HCT116 (cell line): ENCODE data around the gene PCDH9.

ENCODE experiments used
- ATF3 ChIP-seq: IDR thresholded peaks from 2 replicates; pipeline ENCODE4 v1.6.1; 2012
- CBX3 ChIP-seq: IDR thresholded peaks from 2 replicates; pipeline ENCODE4 v1.6.1; 2012; ENCODE audit warnings: low read depth
- CTCF ChIP-seq, 3 experiments: fragments of 200-600 bp in 1 of 3; sonication (generic) in 1 of 3; IDR thresholded peaks in 2 of 3; conservative IDR thresholded peaks in 1 of 3; 2 replicates each; pipeline ENCODE4 v1.5.1; 2012 to 2017; ENCODE audit warnings: low read depth in 2 of 3, low read length in 2 of 3, antibody characterized with exemption in 1 of 3, borderline replicate concordance in 1 of 3, control low read depth in 1 of 3, mild to moderate bottlenecking in 1 of 3, mixed read lengths in 1 of 3, mixed run types in 1 of 3, moderate library complexity in 1 of 3; ENCODE audit not compliant: insufficient read depth in 1 of 3
- ELF1 ChIP-seq: IDR thresholded peaks from 2 replicates; pipeline ENCODE4 v1.6.1; 2012; ENCODE audit warnings: low read depth, borderline replicate concordance
- EZH2 ChIP-seq: fragments of 200-600 bp; sonication (generic); IDR thresholded peaks from 2 replicates; pipeline ENCODE4 v1.6.1; 2017; ENCODE audit warnings: antibody characterized with exemption, mixed run types
- EZH2phosphoT487 ChIP-seq: fragments of 200-600 bp; IDR thresholded peaks from 2 replicates; pipeline ENCODE4 v1.6.1; 2018; ENCODE audit warnings: antibody characterized with exemption, borderline replicate concordance
- MAX ChIP-seq: IDR thresholded peaks from 2 replicates; pipeline ENCODE4 v1.6.1; 2012
- POLR2A ChIP-seq: IDR thresholded peaks from 2 replicates; pipeline ENCODE4 v1.7.0; 2011; ENCODE audit warnings: borderline replicate concordance; ENCODE audit not compliant: insufficient read depth, insufficient read length; ENCODE audit errors: extremely low read depth
- POLR2AphosphoS5 ChIP-seq: IDR thresholded peaks from 2 replicates; pipeline ENCODE4 v1.6.1; 2011; ENCODE audit warnings: mild to moderate bottlenecking, low read depth, low read length, moderate library complexity
- REST ChIP-seq: IDR thresholded peaks from 2 replicates; pipeline ENCODE4 v1.6.1; 2012; ENCODE audit warnings: low read depth
- SIN3A ChIP-seq: IDR thresholded peaks from 2 replicates; pipeline ENCODE4 v1.6.1; 2012; ENCODE audit warnings: low read depth
- ZNF274 ChIP-seq: fragments of 200-500 bp; sonication (Bioruptor generic); IDR thresholded peaks from 2 replicates; pipeline ENCODE4 v1.6.1; 2014; ENCODE audit warnings: mild to moderate bottlenecking, low read depth, low read length, inconsistent platforms

GRCh38 chr13:66623129-66623820 lies 606.9 kb downstream of the PCDH9 start:
- TF ChIP-seq EZH2 (no peak), CTCF (IDR thresholded peaks at IDR 0.05 in 2 of 3, conservative IDR thresholded peaks at IDR 0.05 in 1 of 3; ENCODE audit: borderline replicate concordance in 1 of 3, insufficient read depth in 1 of 3, low read depth in 2 of 3, low read length in 2 of 3) (no peak), POLR2A (no peak), CBX3 (no peak), ATF3 (no peak), POLR2AphosphoS5 (no peak), EZH2phosphoT487 (no peak), REST (no peak), SIN3A (no peak), MAX (no peak), ELF1 (no peak), ZNF274 (no peak)
